CD4-positive, alpha-beta T cell treated with Interferon gamma for 1 hour (primary cell): ENCODE measurements around the gene TBPL2.
"Not testable (repeated sequence)": the region's sequence is repeated elsewhere in the genome, so short reads cannot be mapped to it uniquely, and the experiment has no call there.

ENCODE experiments used
- DNase-seq: peaks from one replicate; pipeline ENCODE4 v3.0.0-alpha.2; 2020

TBPL2 gene

GRCh38 chr14:55399852-55400251 lies 40.6 kb downstream of the TBPL2 start:
- DNase-seq: no peak

DNA sequence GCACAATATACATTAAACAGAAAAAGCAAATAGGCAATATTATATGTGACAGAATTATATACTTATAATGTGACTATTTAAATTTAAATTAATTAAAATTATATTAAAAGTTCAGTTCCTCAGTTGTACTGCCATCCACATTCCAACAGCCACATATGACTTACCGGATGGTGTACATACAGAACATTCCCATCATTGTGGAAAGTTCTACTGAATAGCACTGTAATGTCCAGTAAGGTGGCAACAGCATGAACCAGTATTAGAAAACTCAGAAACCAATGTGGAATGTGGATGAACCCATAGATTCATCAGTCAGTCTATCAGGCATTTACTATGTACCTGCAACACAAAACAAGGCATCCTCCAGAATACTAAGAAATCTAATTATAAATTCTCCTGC lies 41.2 kb downstream of the TBPL2 start:
- DNase-seq: no peak

GRCh38 chr14:55398679-55399078 lies 41.7 kb downstream of the TBPL2 start:
- no peak for DNase-seq

GRCh38 chr14:55389330-55389729 lies 51.1 kb downstream of the TBPL2 start:
- DNase-seq: no peak

DNA sequence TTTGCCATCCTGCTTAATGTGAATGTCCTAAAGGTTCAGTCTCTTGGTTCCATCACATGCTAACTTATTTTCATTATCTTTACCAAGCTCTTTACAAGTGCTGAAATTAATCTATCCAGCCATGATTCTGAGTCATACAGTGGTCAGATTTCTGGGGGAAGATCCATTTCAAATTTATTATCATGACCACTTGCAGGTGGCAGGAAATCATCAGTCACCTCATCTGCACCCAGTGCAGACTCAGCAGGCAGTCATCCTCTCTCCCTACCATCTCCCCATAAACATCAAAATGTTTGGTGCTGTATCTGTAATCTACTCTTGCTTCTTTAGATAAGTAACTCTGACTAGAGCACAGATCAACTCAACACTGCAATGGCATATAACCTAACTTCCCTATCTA lies 52.3 kb downstream of the TBPL2 start:
- DNase-seq: no peak

GRCh38 chr14:55387121-55387520 lies 53.3 kb downstream of the TBPL2 start:
- no peak for DNase-seq

- no peak for DNase-seq
Observed at GRCh38 chr14:55386037-55386808, 54.2 kb downstream of the TBPL2 start.

DNA sequence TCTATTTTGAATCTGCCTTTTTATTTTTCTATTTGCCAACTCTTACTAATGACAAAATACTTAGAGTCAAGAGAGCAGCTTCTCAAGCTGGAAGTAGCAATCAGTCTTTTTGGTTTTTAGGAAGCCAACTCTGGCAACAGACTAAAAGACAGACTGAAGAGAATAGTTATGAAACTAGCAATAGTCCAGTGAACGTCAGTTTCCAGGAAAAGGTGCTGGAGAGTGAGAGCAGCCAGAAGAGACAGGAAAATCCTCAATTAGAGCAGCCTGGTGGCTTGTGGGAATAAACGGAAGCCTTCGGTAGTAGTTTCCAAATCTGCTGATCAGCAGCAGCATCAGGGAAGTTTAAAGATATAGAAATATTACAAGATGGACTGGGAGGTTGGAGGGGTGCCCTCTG lies 55.9 kb downstream of the TBPL2 start:
- DNase-seq: no peak

GRCh38 chr14:55383541-55384140 lies 56.8 kb downstream of the TBPL2 start:
- no peak for DNase-seq

DNA sequence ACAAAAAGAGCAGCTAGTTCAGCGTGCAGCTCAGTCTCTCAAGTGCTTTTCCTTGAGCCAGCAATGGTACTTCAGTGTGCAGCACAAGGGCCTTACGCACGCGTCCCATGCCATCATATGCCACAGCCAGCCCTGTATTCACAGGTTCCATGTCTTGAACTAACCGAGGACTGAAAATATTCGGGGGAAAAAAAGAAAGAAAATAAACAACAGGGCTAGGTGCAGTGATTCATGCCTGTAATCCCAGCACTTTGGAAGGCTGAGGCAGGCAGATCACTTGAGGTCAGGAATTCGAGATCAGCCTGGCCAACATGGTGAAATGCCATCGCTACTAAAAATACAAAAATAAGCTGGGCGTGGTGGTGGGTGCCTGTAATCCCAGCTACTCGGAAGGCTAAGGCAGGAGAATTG lies 57.4 kb downstream of the TBPL2 start:
- DNase-seq: not testable (repeated sequence)

- no peak for DNase-seq
Observed at GRCh38 chr14:55382483-55382882, 57.9 kb downstream of the TBPL2 start.

GRCh38 chr14:55381561-55381960 lies 58.9 kb downstream of the TBPL2 start:
- DNase-seq: no peak

DNA sequence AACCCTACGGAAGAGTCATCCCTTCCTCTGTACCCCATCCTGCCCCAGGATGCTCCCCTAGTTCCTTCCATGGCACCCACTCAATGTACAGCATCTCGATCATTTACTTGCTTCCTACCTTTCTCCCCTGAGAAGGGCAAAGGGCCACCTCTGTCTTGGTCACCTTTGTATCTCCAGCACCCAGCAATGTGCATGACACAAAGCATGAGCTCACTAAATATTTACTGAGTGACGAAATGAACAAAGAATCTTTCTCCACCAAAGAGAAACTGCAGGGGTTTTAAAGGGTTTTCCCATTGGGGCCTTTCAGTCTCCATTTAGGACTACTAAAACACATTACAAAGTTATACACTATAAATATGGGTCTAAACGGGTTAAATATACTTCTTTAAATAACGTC lies 59.4 kb downstream of the TBPL2 start:
- no peak for DNase-seq

- no peak for DNase-seq
Observed at GRCh38 chr14:55377236-55377635, 63.2 kb downstream of the TBPL2 start.

DNA sequence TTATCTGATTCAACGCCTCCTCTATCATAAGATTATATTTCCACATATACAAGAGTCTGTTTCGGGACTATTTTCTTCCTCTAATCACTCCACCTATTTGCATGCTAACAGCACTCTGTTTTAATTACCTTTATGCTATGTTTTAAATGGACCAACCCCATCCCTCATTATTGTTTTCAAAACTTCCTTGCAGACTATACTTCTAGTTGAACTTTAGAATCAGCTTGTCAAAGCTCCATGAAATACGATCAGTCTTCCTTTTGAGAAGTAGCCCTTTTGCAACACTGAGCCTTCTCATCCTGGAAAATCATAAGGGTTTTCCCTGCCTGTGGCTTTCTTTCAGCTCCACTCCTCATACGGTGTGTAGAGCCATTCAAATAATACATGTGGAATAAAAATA lies 65.6 kb downstream of the TBPL2 start:
- DNase-seq: no peak

- DNase-seq: no peak
Observed at GRCh38 chr14:55373784-55374705, 66.4 kb downstream of the TBPL2 start.

GRCh38 chr14:55372825-55373224 lies 67.6 kb downstream of the TBPL2 start:
- no peak for DNase-seq

- no peak for DNase-seq
Observed at GRCh38 chr14:55372423-55372822, 68.0 kb downstream of the TBPL2 start.

DNA sequence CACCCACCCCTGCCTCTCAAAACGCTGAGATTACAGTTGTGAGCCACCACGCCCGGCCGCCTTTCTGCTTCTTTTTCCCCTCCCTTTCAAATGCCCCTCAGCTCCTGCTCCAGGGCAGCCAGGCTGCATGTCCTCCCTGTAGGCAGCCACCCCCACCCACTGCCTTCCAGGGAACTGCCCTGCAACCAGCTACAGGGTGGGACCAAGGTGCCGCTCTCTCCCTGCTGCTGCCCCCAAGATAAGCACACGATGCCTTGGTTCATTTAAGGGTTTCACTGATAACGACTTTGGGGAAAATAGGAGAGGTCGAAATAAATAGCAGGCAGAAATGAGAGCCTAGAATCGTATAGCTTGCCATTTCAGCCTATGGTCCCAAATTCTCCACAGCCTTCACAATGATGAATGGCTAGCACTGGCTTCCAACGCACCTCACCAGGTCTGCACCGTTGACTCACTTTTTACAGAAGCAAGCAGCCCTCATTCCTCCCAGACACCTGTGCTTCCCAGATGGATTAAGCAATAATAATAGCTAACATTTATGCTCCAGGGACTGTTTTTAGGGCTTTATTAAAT lies 69.4 kb downstream of the TBPL2 start:
- no peak for DNase-seq

- no peak for DNase-seq
Observed at GRCh38 chr14:55366271-55366670, 74.1 kb downstream of the TBPL2 start.
